Measurements from ENCODE around the gene TRIM24.
"Not testable (repeated sequence)": the region's sequence is repeated elsewhere in the genome, so short reads cannot be mapped to it uniquely, and the experiment has no call there.

TRIM24 gene

GRCh38 chr7:138460649-138461607 lies 869 bp downstream of the TRIM24 start:
- DNase-seq (ENCODE audit: low spot score) = peak; percentile 50

- not testable (repeated sequence) for DNase-seq (ENCODE audit: low spot score)
Observed at GRCh38 chr7:138463291-138463618, 3.2 kb downstream of the TRIM24 start.

GRCh38 chr7:138465046-138465445 lies 5.0 kb downstream of the TRIM24 start:
- no peak for DNase-seq (ENCODE audit: low spot score)

GRCh38 chr7:138466069-138466756 lies 6.2 kb downstream of the TRIM24 start:
- not testable (repeated sequence) for DNase-seq (ENCODE audit: low spot score)

- DNase-seq (ENCODE audit: low spot score) = no peak
Observed at GRCh38 chr7:138468244-138469123, 8.4 kb downstream of the TRIM24 start.

- DNase-seq (ENCODE audit: low spot score) = no peak
Observed at GRCh38 chr7:138470391-138471157, 10.5 kb downstream of the TRIM24 start.

- DNase-seq (ENCODE audit: low spot score) = no peak
Observed at GRCh38 chr7:138472292-138473079, 12.4 kb downstream of the TRIM24 start.

- DNase-seq (ENCODE audit: low spot score) = no peak
Observed at GRCh38 chr7:138475377-138475776, 15.3 kb downstream of the TRIM24 start.

- DNase-seq (ENCODE audit: low spot score) = no peak
Observed at GRCh38 chr7:138477081-138477578, 17.1 kb downstream of the TRIM24 start.

- DNase-seq (ENCODE audit: low spot score) = no peak
Observed at GRCh38 chr7:138477581-138477980, 17.5 kb downstream of the TRIM24 start.

GRCh38 chr7:138478499-138478908 lies 18.4 kb downstream of the TRIM24 start:
- DNase-seq (ENCODE audit: low spot score) = peak; percentile 46

GRCh38 chr7:138480527-138480926 lies 20.5 kb downstream of the TRIM24 start:
- no peak for DNase-seq (ENCODE audit: low spot score)

GRCh38 chr7:138481447-138482380 lies 21.7 kb downstream of the TRIM24 start:
- DNase-seq (ENCODE audit: low spot score) = no peak

- no peak for DNase-seq (ENCODE audit: low spot score)
Observed at GRCh38 chr7:138483531-138483930, 23.5 kb downstream of the TRIM24 start.

- DNase-seq (ENCODE audit: low spot score) = not testable (repeated sequence)
Observed at GRCh38 chr7:138485508-138485907, 25.4 kb downstream of the TRIM24 start.

- not testable (repeated sequence) for DNase-seq (ENCODE audit: low spot score)
Observed at GRCh38 chr7:138489139-138489538, 29.1 kb downstream of the TRIM24 start.

GRCh38 chr7:138491612-138492386 lies 31.7 kb downstream of the TRIM24 start:
- DNase-seq (ENCODE audit: low spot score) = no peak

GRCh38 chr7:138492423-138492822 lies 32.4 kb downstream of the TRIM24 start:
- no peak for DNase-seq (ENCODE audit: low spot score)

All from activated CD4-positive, alpha-beta T cell treated with anti-CD3 and anti-CD28 coated beads, Interleukin-2, Interleukin-4, amounts not matched to agents 100 ng/mL and 50 ng/mL, durations not matched to agents 16 hours and 8 hours (primary cell).